Esophagus (tissue), 2 donors: ENCODE results near the gene ST7. TPM values are rescaled to one million over a fixed set of nuclear protein-coding genes. Genes with fewer than 3 reads are reported as not detected.

Source experiments
- H3K27ac ChIP-seq, 2 donors: one replicate each; pipeline ENCODE4 v1.5.1; 2013; ENCODE audit warnings: low read depth in 2 of 2, mild to moderate bottlenecking in 2 of 2, inconsistent platforms in 1 of 2, low read length in 1 of 2, moderate library complexity in 1 of 2
- H3K27me3 ChIP-seq, 2 donors: one replicate each; pipeline ENCODE4 v1.6.1; 2013; ENCODE audit warnings: low read length in 2 of 2, control low read depth in 1 of 2, mild to moderate bottlenecking in 1 of 2; ENCODE audit not compliant: insufficient read depth in 2 of 2, control insufficient read depth in 1 of 2
- H3K36me3 ChIP-seq, 2 donors: one replicate each; pipeline ENCODE4 v1.6.1; 2013; ENCODE audit warnings: low read length in 1 of 2; ENCODE audit not compliant: control insufficient read depth in 2 of 2, insufficient read depth in 2 of 2
- H3K4me1 ChIP-seq, 2 donors: one replicate each; pipeline ENCODE4 v1.6.1; 2013; ENCODE audit warnings: low read length in 1 of 2; ENCODE audit not compliant: control insufficient read depth in 2 of 2, insufficient read depth in 2 of 2
- H3K4me3 ChIP-seq, 2 donors: one replicate each; pipeline ENCODE4 v1.5.1; 2013; ENCODE audit warnings: low read length in 2 of 2, mild to moderate bottlenecking in 2 of 2, low read depth in 1 of 2, moderate library complexity in 1 of 2
- H3K9me3 ChIP-seq, 2 donors: one replicate each; pipeline ENCODE4 v1.6.1; 2013; ENCODE audit warnings: mild to moderate bottlenecking in 2 of 2, low read depth in 1 of 2, low read length in 1 of 2, moderate library complexity in 1 of 2; ENCODE audit not compliant: control insufficient read depth in 2 of 2, insufficient read depth in 1 of 2
- WGBS, 2 donors: extraction: QIAGEN DNeasy Blood & Tissue Kit; methylation state at CpG; one replicate each; pipeline ENCODE4 v1.1.7; 2013; 5-methylcytosine and 5-hydroxymethylcytosine counted together
- polyA plus RNA-seq, 2 donors: library from polyadenylated mRNA; stranded (reverse); fragments of 200-250 nt; gene quantifications; one replicate each; pipeline ENCODE4 v1.2.3, GENCODE V29; 2013
- donor health status: healthy with polysubstance abuse.
- donor health status: Bipolar disorder and iron deficiency.

The ST7 gene
- polyA plus RNA-seq, 2 donors = 4.3 to 7.4 TPM

GRCh38 chr7:117045927-117046710 lies 92.8 kb downstream of the ST7 start:
- Histone ChIP-seq H3K27ac (no peak overlapping the region), H3K4me1 (no peaks in the 10 kb centered on the region), H3K4me3 (no peak overlapping the region), H3K36me3 (no peaks in the 10 kb centered on the region), H3K27me3 (no peaks in the 10 kb centered on the region), H3K9me3 (no peaks in the 10 kb centered on the region)
- 83 to 84% methylated on average over 4 of the region's 4 CpGs for WGBS, 2 donors

GRCh38 chr7:117047496-117047895 lies 94.2 kb downstream of the ST7 start:
- Histone ChIP-seq H3K9me3 (no peaks in the 10 kb centered on the region), H3K4me1 (no peaks in the 10 kb centered on the region), H3K27me3 (no peaks in the 10 kb centered on the region), H3K36me3 (no peaks in the 10 kb centered on the region), H3K4me3 (no peak overlapping the region), H3K27ac (no peak overlapping the region)
- 23 to 25% methylated on average over 3 of the region's 3 CpGs for WGBS, 2 donors

- Histone ChIP-seq H3K27ac (no peak overlapping the region), H3K27me3 (no peaks in the 10 kb centered on the region), H3K4me3 (no peak overlapping the region), H3K4me1 (no peaks in the 10 kb centered on the region), H3K36me3 (no peaks in the 10 kb centered on the region), H3K9me3 (no peaks in the 10 kb centered on the region)
- 79 to 84% methylated on average over 5 of the region's 5 CpGs for WGBS, 2 donors
Observed at GRCh38 chr7:117048114-117048866, 95.0 kb downstream of the ST7 start.

DNA sequence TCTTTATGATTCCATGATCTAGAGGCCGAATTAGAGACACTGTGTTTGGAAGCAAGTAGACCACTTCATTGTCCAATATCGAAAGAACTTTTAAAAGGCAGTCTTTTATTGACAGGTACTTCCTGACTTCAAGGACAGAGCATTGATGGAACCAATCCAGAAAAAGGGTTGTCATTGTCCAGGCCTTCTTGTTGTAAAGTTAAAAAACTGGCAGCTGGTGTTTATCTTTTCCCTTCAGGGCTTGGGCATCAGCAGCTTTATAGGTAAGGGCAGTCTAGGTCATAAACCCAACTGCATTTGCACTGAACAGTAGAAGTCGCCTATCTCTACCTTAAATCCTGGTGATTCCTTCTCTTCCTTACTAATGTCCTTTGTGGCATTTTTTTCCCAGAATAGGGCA lies 95.6 kb downstream of the ST7 start:
- Histone ChIP-seq H3K27me3 (no peaks in the 10 kb centered on the region), H3K4me3 (no peak overlapping the region), H3K36me3 (no peaks in the 10 kb centered on the region), H3K4me1 (no peaks in the 10 kb centered on the region), H3K9me3 (no peaks in the 10 kb centered on the region), H3K27ac (no peak overlapping the region)
- WGBS, 2 donors = 77 to 89% methylated on average over 3 of the region's 3 CpGs

DNA sequence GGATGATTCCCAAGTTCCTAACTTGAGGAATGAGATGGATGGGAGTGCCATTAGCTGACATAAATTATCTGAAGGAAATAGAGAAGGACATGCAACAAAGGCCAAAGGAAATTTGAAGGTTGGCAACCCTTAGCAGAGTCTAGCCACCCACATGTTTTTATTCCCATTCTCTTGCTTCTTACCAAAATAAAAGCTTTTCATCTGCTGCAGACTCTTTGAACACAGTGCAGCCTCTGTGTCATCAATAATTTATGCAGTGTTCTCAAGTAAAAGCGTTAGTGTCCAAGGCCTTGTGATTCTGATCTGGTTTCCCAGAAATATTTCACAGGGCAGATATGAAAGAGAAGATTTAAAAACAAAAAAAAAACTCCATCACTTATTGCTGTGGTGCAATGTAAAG lies 98.5 kb downstream of the ST7 start:
- no peaks in the 10 kb centered on the region for H3K4me1 ChIP-seq
- 32 to 45% methylated on average over 1 of the region's 1 CpG for WGBS, 2 donors
- no peaks in the 10 kb centered on the region for H3K36me3 ChIP-seq
- H3K27me3 ChIP-seq = no peaks in the 10 kb centered on the region
- H3K9me3 ChIP-seq = no peaks in the 10 kb centered on the region
- H3K4me3 ChIP-seq = no peak overlapping the region
- no peak overlapping the region for H3K27ac ChIP-seq

DNA sequence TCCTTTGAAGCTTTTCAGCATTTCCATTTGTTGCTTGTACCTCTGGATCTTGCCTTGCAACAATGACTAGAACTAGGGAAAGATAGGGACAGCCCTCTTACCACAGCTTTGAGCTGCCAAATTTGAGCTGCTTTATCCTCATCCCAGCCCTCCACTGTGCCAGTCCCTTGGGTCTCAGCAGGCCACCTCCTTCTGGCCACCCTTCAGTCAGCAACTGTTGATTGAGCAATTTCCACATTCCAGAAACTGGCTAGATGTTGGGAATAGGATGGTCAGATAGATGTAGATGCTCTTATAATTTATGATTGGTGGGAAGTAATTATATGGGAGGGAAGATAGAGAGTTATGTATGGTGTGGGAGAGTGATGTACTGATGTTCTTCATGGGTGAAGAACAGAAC lies 100.1 kb downstream of the ST7 start:
- Histone ChIP-seq H3K27me3 (no peaks in the 10 kb centered on the region), H3K27ac (no peak overlapping the region), H3K9me3 (no peaks in the 10 kb centered on the region), H3K4me3 (no peak overlapping the region), H3K4me1 (no peaks in the 10 kb centered on the region), H3K36me3 (no peaks in the 10 kb centered on the region)

GRCh38 chr7:117061751-117062150 lies 108.5 kb downstream of the ST7 start:
- Histone ChIP-seq H3K9me3 (no peaks in the 10 kb centered on the region), H3K27ac (no peak overlapping the region), H3K4me1 (no peaks in the 10 kb centered on the region), H3K27me3 (no peaks in the 10 kb centered on the region), H3K4me3 (no peak overlapping the region), H3K36me3 (no peaks in the 10 kb centered on the region)

DNA sequence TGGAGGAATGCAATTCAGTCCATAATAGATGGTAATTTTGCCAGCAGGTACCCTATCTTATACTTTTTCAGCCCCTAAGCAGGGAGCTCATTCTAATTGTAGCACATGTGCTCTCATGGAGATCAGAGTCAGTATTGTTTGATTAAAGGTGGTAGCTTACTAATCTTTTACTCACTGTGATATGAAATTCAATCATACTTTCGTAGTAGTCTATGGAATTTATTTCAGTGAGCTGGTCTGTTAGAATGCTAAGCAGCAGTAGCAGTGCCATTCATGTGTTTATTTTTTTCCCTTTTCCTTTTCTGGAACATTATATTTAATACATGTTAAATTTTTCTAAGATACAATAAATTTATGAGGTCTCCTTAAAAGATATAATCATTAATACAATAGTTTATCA lies 109.0 kb downstream of the ST7 start:
- no peak overlapping the region for H3K27ac ChIP-seq
- no peaks in the 10 kb centered on the region for H3K9me3 ChIP-seq
- H3K4me3 ChIP-seq = no peak overlapping the region
- H3K27me3 ChIP-seq = no peaks in the 10 kb centered on the region
- H3K36me3 ChIP-seq = no peaks in the 10 kb centered on the region
- no peaks in the 10 kb centered on the region for H3K4me1 ChIP-seq
- WGBS, 2 donors = 79 to 97% methylated on average over 1 of the region's 1 CpG

DNA sequence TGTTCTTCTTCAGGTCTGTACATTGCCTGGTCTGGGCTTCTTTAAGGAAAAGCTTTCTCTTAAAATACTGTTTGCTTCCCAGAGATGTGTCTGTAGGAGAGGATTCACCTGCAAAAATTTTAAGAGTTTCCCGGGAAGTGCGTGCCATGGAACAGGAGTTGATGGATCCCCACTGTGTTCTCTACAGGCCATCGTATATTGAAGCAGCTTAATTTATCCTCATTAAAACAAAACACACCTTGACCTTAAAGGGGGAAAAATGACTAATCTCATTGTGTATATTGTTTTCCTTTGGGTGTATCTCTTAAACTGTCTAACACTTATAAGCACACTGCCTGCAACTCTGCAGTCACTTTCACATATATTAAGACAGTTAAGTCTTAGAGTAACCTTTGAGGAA lies 111.4 kb downstream of the ST7 start:
- Histone ChIP-seq H3K27ac (no peak overlapping the region), H3K9me3 (no peaks in the 10 kb centered on the region), H3K36me3 (no peaks in the 10 kb centered on the region), H3K4me3 (no peak overlapping the region), H3K27me3 (no peaks in the 10 kb centered on the region), H3K4me1 (no peaks in the 10 kb centered on the region)
- WGBS, 2 donors = 88 to 94% methylated on average over 3 of the region's 3 CpGs
